ENCODE data around the gene KYAT1. TPM values are rescaled to one million over a fixed set of nuclear protein-coding genes. Genes with fewer than 3 reads are reported as not detected.
"Not testable (repeated sequence)": the region's sequence is repeated elsewhere in the genome, so short reads cannot be mapped to it uniquely, and the experiment has no call there.

KYAT1 gene
- polyA plus RNA-seq, 2 of the 4 experiments (the other 2 are of a cell fraction), result 8.4 to 10.0 TPM

GRCh38 chr9:128851779-128852600 is 29.8 kb downstream of the KYAT1 start:
- FAIRE-seq, POLR2A ChIA-PET, H3K27ac ChIP-seq, H3K4me1 ChIP-seq, H3K4me3 ChIP-seq, H3K4me2 ChIP-seq: not testable (repeated sequence)
- CTCF ChIA-PET, result interaction anchor here (0.5 to 6.6 kb wide), 25 partner anchors 9 to 162 kb away, joined by 3 to 50 read pairs (median 4); no protein-coding TSS in a partner anchor
- peak; percentile 54 to 64; a peak in 4 of 6 replicates for ATAC-seq
- H3K9me3 ChIP-seq, result peaks cover 33% of the 10 kb centered on the region
- WGBS (ENCODE audit: missing lambda C conversion rate), result 64% methylated on average over 10 of the region's 10 CpGs
- DNase-seq (ENCODE audit: low read depth in 1 of 2, low spot score in 1 of 2), result peak in 1 of 2 experiments; percentile 67
- TF ChIP-seq, protein P1, sequence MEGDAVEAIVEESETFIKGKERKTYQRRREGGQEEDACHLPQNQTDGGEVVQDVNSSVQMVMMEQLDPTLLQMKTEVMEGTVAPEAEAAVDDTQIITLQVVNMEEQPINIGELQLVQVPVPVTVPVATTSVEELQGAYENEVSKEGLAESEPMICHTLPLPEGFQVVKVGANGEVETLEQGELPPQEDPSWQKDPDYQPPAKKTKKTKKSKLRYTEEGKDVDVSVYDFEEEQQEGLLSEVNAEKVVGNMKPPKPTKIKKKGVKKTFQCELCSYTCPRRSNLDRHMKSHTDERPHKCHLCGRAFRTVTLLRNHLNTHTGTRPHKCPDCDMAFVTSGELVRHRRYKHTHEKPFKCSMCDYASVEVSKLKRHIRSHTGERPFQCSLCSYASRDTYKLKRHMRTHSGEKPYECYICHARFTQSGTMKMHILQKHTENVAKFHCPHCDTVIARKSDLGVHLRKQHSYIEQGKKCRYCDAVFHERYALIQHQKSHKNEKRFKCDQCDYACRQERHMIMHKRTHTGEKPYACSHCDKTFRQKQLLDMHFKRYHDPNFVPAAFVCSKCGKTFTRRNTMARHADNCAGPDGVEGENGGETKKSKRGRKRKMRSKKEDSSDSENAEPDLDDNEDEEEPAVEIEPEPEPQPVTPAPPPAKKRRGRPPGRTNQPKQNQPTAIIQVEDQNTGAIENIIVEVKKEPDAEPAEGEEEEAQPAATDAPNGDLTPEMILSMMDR (IDR thresholded peaks at IDR 0.05), result peak; percentile 47
- TF ChIP-seq RAD21 (conservative IDR thresholded peaks at IDR 0.05 in 1 of 2, IDR thresholded peaks at IDR 0.05 in 1 of 2), result peak; percentile 66 to 76
- TF ChIP-seq SMC3 (IDR thresholded peaks at IDR 0.05), result peak; percentile 53

GRCh38 chr9:128851024-128851423 is 30.7 kb downstream of the KYAT1 start:
- POLR2A ChIA-PET; ATAC-seq; H3K4me2 ChIP-seq; DNase-seq (ENCODE audit: low read depth in 1 of 2, low spot score in 1 of 2); H3K4me1 ChIP-seq; H3K27ac ChIP-seq; FAIRE-seq; H3K4me3 ChIP-seq: not testable (repeated sequence)
- peaks cover 33% of the 10 kb centered on the region for H3K9me3 ChIP-seq
- WGBS (ENCODE audit: missing lambda C conversion rate), result 96% methylated on average over 10 of the region's 10 CpGs
- CTCF ChIA-PET, result interaction anchor here (0.7 to 6.6 kb wide), 9 partner anchors 12 to 146 kb away, joined by 3 to 50 read pairs (median 5); no protein-coding TSS in a partner anchor

- DNase-seq (ENCODE audit: low read depth in 1 of 2, low spot score in 1 of 2) (no peak), FAIRE-seq (no peak), ATAC-seq (no peak)
- no peak for TF ChIP-seq FOSB (CRISPR knock-in tag; IDR thresholded peaks at IDR 0.05)
- TF ChIP-seq, protein P2, sequence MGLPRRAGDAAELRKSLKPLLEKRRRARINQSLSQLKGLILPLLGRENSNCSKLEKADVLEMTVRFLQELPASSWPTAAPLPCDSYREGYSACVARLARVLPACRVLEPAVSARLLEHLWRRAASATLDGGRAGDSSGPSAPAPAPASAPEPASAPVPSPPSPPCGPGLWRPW (IDR thresholded peaks at IDR 0.05), result no peak
- no peak for TF ChIP-seq NR3C1 (IDR thresholded peaks at IDR 0.05)
- TF ChIP-seq BHLHE40 (IDR thresholded peaks at IDR 0.05; ENCODE audit: low read depth, low read length), result no peak
- no peak for TF ChIP-seq RCOR1 (IDR thresholded peaks at IDR 0.05; ENCODE audit: low read depth, low read length)
- TF ChIP-seq HOXB13 (CRISPR knock-in tag; IDR thresholded peaks at IDR 0.05; ENCODE audit: low read depth), result no peak
- TF ChIP-seq, protein P3, sequence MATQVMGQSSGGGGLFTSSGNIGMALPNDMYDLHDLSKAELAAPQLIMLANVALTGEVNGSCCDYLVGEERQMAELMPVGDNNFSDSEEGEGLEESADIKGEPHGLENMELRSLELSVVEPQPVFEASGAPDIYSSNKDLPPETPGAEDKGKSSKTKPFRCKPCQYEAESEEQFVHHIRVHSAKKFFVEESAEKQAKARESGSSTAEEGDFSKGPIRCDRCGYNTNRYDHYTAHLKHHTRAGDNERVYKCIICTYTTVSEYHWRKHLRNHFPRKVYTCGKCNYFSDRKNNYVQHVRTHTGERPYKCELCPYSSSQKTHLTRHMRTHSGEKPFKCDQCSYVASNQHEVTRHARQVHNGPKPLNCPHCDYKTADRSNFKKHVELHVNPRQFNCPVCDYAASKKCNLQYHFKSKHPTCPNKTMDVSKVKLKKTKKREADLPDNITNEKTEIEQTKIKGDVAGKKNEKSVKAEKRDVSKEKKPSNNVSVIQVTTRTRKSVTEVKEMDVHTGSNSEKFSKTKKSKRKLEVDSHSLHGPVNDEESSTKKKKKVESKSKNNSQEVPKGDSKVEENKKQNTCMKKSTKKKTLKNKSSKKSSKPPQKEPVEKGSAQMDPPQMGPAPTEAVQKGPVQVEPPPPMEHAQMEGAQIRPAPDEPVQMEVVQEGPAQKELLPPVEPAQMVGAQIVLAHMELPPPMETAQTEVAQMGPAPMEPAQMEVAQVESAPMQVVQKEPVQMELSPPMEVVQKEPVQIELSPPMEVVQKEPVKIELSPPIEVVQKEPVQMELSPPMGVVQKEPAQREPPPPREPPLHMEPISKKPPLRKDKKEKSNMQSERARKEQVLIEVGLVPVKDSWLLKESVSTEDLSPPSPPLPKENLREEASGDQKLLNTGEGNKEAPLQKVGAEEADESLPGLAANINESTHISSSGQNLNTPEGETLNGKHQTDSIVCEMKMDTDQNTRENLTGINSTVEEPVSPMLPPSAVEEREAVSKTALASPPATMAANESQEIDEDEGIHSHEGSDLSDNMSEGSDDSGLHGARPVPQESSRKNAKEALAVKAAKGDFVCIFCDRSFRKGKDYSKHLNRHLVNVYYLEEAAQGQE (IDR thresholded peaks at IDR 0.05), result no peak
- no peak for TF ChIP-seq CEBPB (IDR thresholded peaks at IDR 0.05)
- TF ChIP-seq MYC (IDR thresholded peaks at IDR 0.05; ENCODE audit: borderline replicate concordance, low read length), result no peak
- TF ChIP-seq POLR2AphosphoS2 (conservative IDR thresholded peaks at IDR 0.05; ENCODE audit: low read length), result no peak
- no peak for TF ChIP-seq FOXS1 (CRISPR knock-in tag; IDR thresholded peaks at IDR 0.05)
- TF ChIP-seq TP53 (CRISPR knock-in tag; IDR thresholded peaks at IDR 0.05), result no peak
- no peak for TF ChIP-seq ZNF302 (CRISPR knock-in tag; IDR thresholded peaks at IDR 0.05)
- no peak for TF ChIP-seq POLR2A (IDR thresholded peaks at IDR 0.05; ENCODE audit: low read length)
- peaks cover 33% of the 10 kb centered on the region for H3K9me3 ChIP-seq
- no peak overlapping the region for H3K4me2 ChIP-seq
- H3K4me1 ChIP-seq, result no peaks in the 10 kb centered on the region
- no peak overlapping the region for H3K4me3 ChIP-seq
- 87% methylated on average over 1 of the region's 1 CpG for WGBS (ENCODE audit: missing lambda C conversion rate)
- ChIA-PET POLR2A (no interaction called here), CTCF (interaction anchor here (1.0 to 4.1 kb wide), 3 partner anchors 15 to 81 kb away, joined by 3 to 22 read pairs (median 16); no protein-coding TSS in a partner anchor)
- H3K27ac ChIP-seq, result no peak overlapping the region
Measured at GRCh38 chr9:128847803-128848202, 33.9 kb downstream of the KYAT1 start.
